GM21423 (cell line): Measurements from ENCODE around the gene TLCD1.

Experiments
- ATAC-seq: cut with Tn5 transposase; IDR thresholded peaks from one replicate; pipeline ENCODE4 v1.9.1; 2021; ENCODE audit warnings: mild to moderate bottlenecking, moderate library complexity; ENCODE audit not compliant: unreplicated experiment

TLCD1 gene

DNA sequence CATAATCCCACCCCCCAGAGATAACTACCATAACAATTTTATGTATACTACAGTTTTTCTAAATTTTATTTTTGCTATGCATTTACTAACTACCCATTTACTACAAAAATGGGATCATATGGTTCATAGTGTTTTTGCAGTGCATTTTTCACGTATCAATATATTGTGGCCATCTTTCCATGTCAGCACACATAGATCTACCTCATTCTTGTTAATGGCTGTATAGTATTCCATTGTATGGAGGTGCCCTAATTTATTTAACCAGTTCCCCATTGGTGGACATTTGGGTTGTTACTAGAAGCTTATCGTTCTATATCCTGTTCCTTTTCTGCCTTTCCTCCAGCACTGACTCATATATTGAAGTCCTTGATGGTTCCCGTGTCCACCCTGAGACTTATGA, 37.0 kb downstream of the TLCD1 start:
- no peak for ATAC-seq

DNA sequence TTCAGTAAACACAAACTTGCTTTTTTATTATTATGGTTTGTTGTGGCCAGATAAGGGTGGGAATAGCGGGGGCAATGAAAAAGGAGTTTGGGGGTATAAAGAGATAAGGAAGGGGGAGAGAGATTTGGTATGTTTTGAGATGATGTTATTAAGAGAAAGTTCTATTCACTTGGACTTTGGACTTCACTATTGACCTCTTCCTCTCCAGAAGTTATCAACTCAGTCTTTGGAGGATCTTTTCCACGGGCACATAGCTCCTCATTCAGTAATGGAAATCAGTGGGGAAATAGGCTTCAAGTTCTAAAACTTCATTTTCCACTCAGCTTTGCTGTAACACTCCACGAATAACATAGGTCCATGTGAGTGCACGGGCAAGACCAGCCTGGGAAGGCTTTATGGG, 37.6 kb downstream of the TLCD1 start:
- ATAC-seq = no peak

- ATAC-seq = no peak
Measured at GRCh38 chr17:28686296-28686695, 39.7 kb downstream of the TLCD1 start.

DNA sequence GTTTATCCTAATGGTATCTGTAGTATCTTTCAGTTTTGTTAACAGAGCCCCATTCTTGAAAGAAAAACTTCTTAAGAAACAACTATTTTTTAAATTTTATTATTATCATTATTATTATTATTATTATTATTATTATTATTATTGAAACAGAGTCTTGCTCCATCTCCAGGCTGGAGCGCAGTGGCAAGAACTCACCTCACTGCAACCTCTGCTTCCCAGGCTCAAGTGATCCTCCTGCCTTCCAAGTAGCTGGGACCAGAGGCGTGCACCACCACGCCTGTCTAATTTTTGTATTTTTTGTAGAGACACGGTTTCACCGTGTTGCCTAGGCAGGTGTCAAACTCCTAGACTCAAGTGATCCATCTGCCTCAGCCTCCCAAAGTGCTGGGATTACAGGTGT, 40.7 kb downstream of the TLCD1 start:
- ATAC-seq = no peak

DNA sequence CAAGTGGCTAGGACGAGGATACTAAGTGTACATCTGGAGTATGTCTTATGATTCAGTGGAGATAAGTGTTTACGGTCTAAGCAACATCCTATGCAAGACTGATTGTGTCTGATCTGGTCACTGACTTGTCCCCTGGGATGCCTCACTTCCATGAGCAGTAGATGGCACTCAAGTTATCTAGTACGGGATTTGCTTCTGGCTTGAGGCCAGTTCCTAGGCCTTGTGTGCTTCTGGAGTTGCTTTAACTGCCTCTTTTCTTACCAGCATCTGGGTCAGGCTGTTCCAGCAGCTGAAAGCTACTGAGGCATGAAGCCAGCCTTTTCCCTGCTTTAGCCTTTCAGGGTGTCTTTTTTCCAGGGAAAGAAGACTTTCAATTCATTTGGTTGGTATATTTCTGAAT, 41.1 kb downstream of the TLCD1 start:
- no peak for ATAC-seq

GRCh38 chr17:28682655-28683054, 43.4 kb downstream of the TLCD1 start:
- ATAC-seq = no peak

DNA sequence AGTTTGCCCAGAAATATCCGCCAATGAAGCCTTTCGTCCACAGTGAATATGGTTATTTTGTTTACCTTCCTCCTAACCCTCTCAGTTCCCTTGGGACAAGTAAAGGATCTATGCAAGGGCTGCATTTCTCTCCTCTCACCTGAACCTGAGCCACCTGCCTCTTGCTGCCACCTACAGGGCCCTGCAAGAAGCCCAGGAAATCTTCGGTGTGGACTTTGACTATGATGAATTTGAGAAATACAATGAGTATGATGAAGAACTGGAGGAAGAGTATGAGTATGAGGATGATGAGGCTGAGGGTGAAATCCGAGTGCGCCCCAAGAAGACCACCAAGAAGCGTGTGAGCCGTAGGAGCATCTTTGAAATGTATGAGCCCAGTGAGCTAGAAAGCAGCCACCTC, 50.1 kb downstream of the TLCD1 start:
- ATAC-seq = no peak

DNA sequence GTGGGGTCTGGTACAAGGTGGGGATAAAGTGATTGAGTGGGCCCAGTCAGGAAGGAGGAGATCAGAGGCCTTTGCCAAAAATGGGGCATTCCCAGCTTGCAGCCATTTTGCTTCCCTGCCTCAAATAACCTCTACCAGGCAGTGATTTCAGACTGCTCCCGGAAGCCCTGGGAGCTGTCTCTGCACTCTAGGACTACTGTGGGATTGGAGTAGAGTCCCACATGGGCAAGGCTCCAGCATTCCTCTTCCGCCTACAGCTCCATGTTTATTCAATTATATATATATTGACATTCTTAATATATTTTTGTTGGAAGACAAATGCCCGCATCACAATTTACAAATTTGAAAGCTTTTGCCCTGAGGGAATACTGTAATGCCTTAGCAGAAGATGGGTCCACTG, 50.5 kb downstream of the TLCD1 start:
- ATAC-seq = no peak
